Putamen (tissue), 1 donor: ENCODE measurements around the gene TUT4.

Source experiments
- DNase-seq: peaks from one replicate; pipeline ENCODE4 v3.0.0-alpha.2; 2016; ENCODE audit warnings: low spot score

TUT4 gene

DNA sequence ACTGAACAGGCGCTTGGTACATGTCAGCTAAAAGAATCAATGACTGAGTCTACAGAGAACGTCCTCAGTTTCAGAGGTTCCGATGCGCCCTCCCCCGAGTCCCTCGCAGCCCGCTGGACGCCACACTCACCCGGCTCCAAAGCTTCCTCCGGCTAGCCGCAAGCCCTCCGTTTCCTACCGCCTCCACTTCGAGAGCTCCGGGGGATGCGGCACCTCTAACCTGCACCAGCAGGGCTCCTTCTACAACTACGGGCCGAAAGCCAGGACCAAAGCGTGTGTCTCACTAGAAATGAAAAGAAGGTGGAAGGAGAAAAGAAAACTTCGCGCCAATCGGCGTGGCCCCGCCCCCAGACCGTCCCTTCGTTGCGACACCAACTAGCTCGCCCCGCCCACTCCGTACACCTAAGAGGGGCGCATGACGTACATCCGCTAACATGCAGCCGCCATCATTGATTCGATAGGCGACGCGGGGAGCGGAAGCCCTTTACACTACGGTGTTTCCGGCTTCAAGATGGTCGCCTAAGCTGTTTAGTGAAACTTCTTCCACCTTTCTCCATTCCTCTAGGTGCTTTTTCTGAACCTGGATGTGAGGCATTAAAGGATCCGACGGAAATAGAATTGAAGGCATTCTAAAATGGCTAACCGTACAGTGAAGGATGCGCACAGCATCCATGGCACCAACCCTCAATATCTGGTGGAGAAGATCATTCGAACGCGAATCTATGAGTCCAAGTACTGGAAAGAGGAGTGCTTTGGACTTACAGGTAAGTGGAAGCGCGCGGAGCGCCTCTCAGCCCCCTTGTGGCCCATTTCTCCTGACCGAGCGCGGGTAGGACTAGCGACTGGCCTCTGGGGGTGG is 148.5 kb downstream of the TUT4 start, which contains the start of the genes ORC1 and PRPF38A:
ORC1 (minus strand) TSS at position 308 of the 859 bp plus-strand sequence. CDS start 2,200 bp downstream, outside the sequence.
PRPF38A (plus strand) TSS at position 487 of the 859 bp plus-strand sequence; CDS start at position 635, 148 bp downstream.
- peak; percentile 97 for DNase-seq

DNA sequence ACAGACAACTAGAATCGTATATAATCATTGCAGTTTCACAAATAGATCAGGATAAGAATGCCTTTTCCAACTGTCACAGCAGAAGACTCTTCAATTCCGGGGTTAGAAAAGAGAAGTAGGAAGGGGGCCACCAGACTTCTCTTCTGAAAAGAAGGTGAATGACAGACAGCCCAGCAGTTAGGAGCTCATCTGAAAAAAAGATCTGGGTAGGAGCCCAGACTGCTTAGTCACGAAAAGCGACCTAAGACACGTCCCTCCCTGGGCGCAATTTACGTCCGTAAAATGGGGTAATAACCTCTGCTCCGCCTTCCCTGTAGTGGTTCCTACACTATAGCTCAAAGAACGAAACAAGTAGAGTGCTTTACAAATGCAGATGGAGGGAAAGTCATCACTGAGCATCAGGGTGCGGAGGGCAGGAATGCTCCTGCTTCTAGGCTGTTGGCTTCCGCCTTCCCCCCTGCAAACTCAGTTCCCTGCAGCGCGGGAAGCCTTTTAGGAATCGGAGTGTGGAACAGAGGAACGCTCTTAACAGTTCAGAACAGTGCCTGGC is 149.3 kb downstream of the TUT4 start:
- no peak for DNase-seq

DNA sequence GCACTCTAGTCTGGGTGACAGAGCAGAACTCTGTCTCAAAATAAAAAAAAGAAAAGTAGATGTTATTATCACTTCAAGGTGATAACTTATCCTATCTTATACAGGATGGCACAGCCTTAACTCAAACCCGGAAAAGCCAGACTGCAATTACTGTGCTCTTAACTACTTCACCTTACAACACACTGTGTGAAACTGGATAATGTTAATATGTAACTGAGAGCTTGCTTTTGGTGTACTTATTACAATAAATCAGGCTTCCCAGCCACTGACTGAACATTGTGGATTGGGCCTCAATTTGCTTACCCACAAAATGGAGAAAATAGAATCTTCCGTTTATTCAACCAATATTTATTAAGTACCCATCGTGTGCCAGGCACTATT is 150.0 kb downstream of the TUT4 start:
- no peak for DNase-seq

DNA sequence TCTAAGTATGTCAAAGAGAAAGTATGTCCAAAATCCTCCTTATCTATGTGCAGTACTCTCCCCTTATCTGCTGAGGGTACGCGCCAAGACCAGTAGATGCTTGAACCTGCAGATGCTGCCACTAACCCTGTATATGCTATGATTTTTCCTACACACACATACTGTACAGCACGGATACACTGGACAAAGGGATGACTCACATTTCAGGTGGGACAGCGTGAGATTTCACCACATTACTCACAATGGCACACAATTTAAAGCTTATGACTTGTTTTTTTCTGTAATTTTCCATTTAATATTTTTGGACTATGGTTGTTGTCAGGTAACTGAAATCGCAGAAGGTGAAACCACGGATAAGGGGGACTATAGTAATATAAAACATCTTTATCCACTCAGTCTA is 152.8 kb downstream of the TUT4 start:
- no peak for DNase-seq

DNA sequence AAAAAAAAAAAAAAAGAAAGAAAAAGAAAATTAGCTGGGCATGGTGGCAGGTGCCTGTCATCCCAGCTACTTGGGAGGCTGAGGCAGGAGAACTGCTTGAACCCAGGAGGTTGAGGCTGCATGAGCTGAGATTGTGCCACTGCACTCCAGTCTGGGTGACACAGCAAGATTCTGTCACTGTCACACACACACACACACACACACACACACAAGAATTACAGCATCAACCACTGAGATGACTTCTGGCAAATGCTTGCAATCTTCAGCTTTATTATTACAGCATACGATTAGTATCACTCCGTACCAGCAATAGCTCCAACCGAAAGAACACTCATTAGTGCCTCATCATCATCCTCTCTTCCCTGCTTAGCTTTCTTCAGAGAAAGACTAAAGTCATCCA is 153.3 kb downstream of the TUT4 start:
- no peak for DNase-seq

DNA sequence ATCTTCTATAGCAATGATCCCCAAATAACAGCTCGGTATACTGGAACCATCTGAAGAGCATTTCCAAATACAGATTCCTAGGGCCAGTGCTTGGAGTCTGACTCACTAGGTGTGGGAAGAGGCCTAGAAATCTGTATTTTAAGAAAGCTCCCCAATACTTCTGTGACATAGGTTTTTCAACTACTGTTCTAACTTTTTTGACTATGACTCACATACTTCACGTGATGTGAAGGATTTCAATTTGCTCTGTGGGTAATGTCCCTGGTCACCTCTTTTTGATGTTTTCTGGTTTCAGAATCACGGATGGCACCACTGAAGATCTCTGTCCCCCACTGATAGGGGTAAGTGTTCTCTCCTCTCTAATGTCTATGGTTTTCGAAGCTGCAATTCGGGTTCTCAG is 159.7 kb downstream of the TUT4 start:
- no peak for DNase-seq

DNA sequence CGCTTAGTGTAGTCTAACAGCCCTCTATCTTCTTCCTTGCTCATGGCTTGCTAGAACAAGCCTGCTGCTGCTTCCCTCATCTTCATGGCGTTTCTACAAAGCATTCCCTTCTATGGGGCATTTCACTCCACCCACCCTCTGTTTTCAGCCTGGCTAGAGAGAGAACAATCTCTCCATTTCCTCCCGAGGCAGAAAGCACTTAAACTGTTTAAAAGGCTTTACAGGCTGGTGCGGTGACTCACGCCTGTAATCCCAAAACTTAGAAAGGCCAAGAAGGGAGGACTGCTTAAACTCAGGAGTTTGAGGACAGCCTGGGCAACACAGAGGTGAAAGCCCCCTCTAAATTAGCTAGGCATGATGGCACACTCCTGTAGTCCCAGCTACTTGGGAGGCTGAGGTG is 166.4 kb downstream of the TUT4 start:
- no peak for DNase-seq

DNA sequence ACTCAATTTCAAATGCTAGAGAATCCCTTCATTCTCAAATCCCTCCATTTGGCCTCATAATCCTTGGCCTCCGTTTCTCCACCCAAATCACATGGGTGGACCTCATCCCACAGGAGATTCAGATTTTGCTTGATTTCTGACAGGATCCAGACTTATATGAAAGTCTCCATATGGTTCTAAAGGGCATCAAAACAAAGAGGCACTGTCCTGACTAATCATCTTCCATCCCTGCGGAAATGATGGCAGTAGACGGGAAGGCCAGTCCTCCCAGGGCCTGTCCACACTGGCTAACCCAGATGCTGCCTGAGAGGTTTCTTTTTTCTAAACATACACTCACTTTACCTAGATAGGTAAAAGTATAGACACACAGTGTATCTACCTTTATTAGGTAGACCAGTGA is 167.5 kb downstream of the TUT4 start:
- DNase-seq = no peak
